Measurements from ENCODE around the gene SCN4A.

DNA sequence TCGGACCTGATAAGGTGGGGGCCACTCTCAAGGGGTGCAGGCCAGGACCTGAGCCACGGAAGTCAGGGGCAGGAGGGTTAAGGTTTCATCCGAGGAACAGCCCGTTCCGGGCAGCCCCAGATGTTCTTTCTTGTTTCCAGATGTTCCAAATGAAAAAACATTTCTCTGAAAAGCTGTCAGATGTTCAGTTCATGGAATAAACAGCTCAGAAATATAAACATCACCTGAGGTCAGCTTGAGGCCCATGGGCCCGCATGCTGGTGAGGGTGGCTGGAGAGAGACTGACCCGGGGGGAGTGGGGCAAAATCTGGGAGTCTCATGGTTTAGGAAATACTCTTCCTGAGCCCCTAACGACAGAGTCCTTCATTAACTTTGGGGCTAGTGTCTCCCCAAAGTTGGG lies 39.1 kb downstream of the SCN4A start:
- TF ChIP-seq, protein P1, sequence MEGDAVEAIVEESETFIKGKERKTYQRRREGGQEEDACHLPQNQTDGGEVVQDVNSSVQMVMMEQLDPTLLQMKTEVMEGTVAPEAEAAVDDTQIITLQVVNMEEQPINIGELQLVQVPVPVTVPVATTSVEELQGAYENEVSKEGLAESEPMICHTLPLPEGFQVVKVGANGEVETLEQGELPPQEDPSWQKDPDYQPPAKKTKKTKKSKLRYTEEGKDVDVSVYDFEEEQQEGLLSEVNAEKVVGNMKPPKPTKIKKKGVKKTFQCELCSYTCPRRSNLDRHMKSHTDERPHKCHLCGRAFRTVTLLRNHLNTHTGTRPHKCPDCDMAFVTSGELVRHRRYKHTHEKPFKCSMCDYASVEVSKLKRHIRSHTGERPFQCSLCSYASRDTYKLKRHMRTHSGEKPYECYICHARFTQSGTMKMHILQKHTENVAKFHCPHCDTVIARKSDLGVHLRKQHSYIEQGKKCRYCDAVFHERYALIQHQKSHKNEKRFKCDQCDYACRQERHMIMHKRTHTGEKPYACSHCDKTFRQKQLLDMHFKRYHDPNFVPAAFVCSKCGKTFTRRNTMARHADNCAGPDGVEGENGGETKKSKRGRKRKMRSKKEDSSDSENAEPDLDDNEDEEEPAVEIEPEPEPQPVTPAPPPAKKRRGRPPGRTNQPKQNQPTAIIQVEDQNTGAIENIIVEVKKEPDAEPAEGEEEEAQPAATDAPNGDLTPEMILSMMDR (conservative IDR thresholded peaks at IDR 0.05; ENCODE audit: low read depth, low read length), result no peak
- no peak for TF ChIP-seq EZH2phosphoT487 (IDR thresholded peaks at IDR 0.05; ENCODE audit: borderline replicate concordance, low read length)

All from PC-3 (cell line).